Liver (tissue), 3 donors: Measurements from ENCODE around the gene SNX13.

ENCODE experiments used
- ATF3 ChIP-seq: IDR thresholded peaks from 2 replicates; pipeline ENCODE4 v1.6.1; 2016; ENCODE audit warnings: antibody characterized with exemption
- CTCF ChIP-seq: fragments of 150-350 bp; IDR thresholded peaks from 2 replicates; pipeline ENCODE4 v1.5.1; 2017; ENCODE audit warnings: improper control_type of control experiment, low read depth, low read length; ENCODE audit not compliant: missing input control
- EGR1 ChIP-seq, 2 donors: IDR thresholded peaks; 2 replicates each; pipeline ENCODE4 v1.6.1; 2016 to 2018; ENCODE audit warnings: antibody characterized with exemption in 2 of 2, low read depth in 2 of 2
- FOXA1 ChIP-seq: IDR thresholded peaks from 2 replicates; pipeline ENCODE4 v1.6.1; 2016; ENCODE audit warnings: antibody characterized with exemption
- FOXA2 ChIP-seq: IDR thresholded peaks from 2 replicates; pipeline ENCODE4 v1.6.1; 2016; ENCODE audit warnings: antibody characterized with exemption
- GABPA ChIP-seq, 2 donors: IDR thresholded peaks in 1 of 2; conservative IDR thresholded peaks in 1 of 2; 2 replicates each; pipeline ENCODE4 v1.6.1; 2016; ENCODE audit warnings: antibody characterized with exemption in 2 of 2, mild to moderate bottlenecking in 1 of 2, moderate library complexity in 1 of 2
- MAX ChIP-seq: IDR thresholded peaks from 2 replicates; pipeline ENCODE4 v1.6.1; 2016; ENCODE audit warnings: antibody characterized with exemption
- NR2F2 ChIP-seq: IDR thresholded peaks from 2 replicates; pipeline ENCODE4 v1.6.1; 2016; ENCODE audit warnings: antibody characterized with exemption
- RAD21 ChIP-seq, 2 donors: IDR thresholded peaks; 2 replicates each; pipeline ENCODE4 v1.6.1; 2016; ENCODE audit warnings: antibody characterized with exemption in 2 of 2, mild to moderate bottlenecking in 2 of 2
- REST ChIP-seq: IDR thresholded peaks from 2 replicates; pipeline ENCODE4 v1.6.1; 2016; ENCODE audit warnings: antibody characterized with exemption, mild to moderate bottlenecking
- RXRA ChIP-seq, 2 donors: IDR thresholded peaks; 2 replicates each; pipeline ENCODE4 v1.6.1; 2017 to 2018; ENCODE audit warnings: antibody characterized with exemption in 2 of 2, mild to moderate bottlenecking in 1 of 2
- SP1 ChIP-seq: IDR thresholded peaks from 2 replicates; pipeline ENCODE4 v1.6.1; 2018; ENCODE audit warnings: antibody characterized with exemption, mild to moderate bottlenecking
- TAF1 ChIP-seq: conservative IDR thresholded peaks from 2 replicates; pipeline ENCODE4 v1.6.1; 2016; ENCODE audit warnings: antibody characterized with exemption, mild to moderate bottlenecking
- ZBTB33 ChIP-seq: IDR thresholded peaks from 2 replicates; pipeline ENCODE4 v1.6.1; 2016; ENCODE audit warnings: antibody characterized with exemption
- donor health status: healthy.
- donor health status: healthy.

- TF ChIP-seq REST (no peak), CTCF (no peak), ZBTB33 (no peak), GABPA (IDR thresholded peaks at IDR 0.05 in 1 of 2, conservative IDR thresholded peaks at IDR 0.05 in 1 of 2) (no peak), MAX (no peak), RXRA (IDR thresholded peaks at IDR 0.05) (no peak), RAD21 (IDR thresholded peaks at IDR 0.05) (no peak), TAF1 (no peak), NR2F2 (no peak), ATF3 (no peak), FOXA1 (no peak), SP1 (no peak), EGR1 (IDR thresholded peaks at IDR 0.05; ENCODE audit: low read depth in 2 of 2) (no peak), FOXA2 (no peak)
Measured at GRCh38 chr7:17843041-17843440, 97.3 kb downstream of the SNX13 start.
